Prostate gland (tissue), 2 donors: Measurements from ENCODE around the gene HOXA10. TPM values are rescaled to one million over a fixed set of nuclear protein-coding genes. Genes with fewer than 3 reads are reported as not detected.
A peak's percentile ranks its signal among the peaks of the same experiment; 100 is the strongest.

ENCODE experiments used
- DNase-seq: peaks from one replicate; pipeline ENCODE4 v3.0.0-alpha.2; 2019; ENCODE audit warnings: low spot score
- H3K27ac ChIP-seq, 2 donors: fragments of 200-600 bp; sonication (generic); 2 replicates each; pipeline ENCODE4 v1.5.1; 2017 to 2019
- H3K27me3 ChIP-seq: fragments of 200-600 bp; sonication (generic); replicated peaks from 2 replicates; pipeline ENCODE4 v1.5.1; 2019; ENCODE audit not compliant: insufficient read depth
- H3K36me3 ChIP-seq, 2 donors: fragments of 200-600 bp; sonication (generic); 1 replicate in 1 of 2; 2 replicates in 1 of 2; pipeline versions ENCODE4 v1.5.1 to v1.8.1; 2017 to 2019
- H3K4me1 ChIP-seq: fragments of 200-600 bp; sonication (generic); replicated peaks from 2 replicates; pipeline ENCODE4 v1.5.1; 2019
- H3K4me3 ChIP-seq, 2 donors: fragments of 200-600 bp; sonication (generic); 2 replicates each; pipeline ENCODE4 v1.5.1; 2017 to 2019
- H3K9me3 ChIP-seq: fragments of 200-600 bp; sonication (generic); 2 replicates; pipeline ENCODE4 v1.5.1; 2017
- CTCF ChIP-seq, 4 experiments: fragments of 200-600 bp in 2 of 4; fragments of 450-650 bp in 2 of 4; sonication (generic) in 2 of 4; IDR thresholded peaks; 1 replicate in 3 of 4; 2 replicates in 1 of 4; pipeline ENCODE4 v1.5.1; 2016 to 2019; ENCODE audit warnings: antibody characterized with exemption in 4 of 4, mild to moderate bottlenecking in 2 of 4, moderate library complexity in 2 of 4
- POLR2A ChIP-seq: fragments of 450-650 bp; IDR thresholded peaks from one replicate; pipeline ENCODE4 v1.6.1; 2016; ENCODE audit warnings: antibody characterized with exemption, mild to moderate bottlenecking
- POLR2AphosphoS5 ChIP-seq: sonication (generic); formaldehyde crosslinking; IDR thresholded peaks from one replicate; pipeline ENCODE4 v1.6.1; 2017; ENCODE audit warnings: antibody characterized with exemption
- WGBS: methylation state at CpG from one replicate; pipeline ENCODE4 v1.1.5; 2018; 5-methylcytosine and 5-hydroxymethylcytosine counted together
- intact Hi-C: fragments of 100-400 bp; cut with DNase I; formaldehyde crosslinking; loops from one replicate; pipeline ENCODE4 v1.14.2; 2022
- total RNA-seq, 2 donors: library from RNA; depleted of rRNA; stranded (reverse); fragments of >200 nt; gene quantifications; one replicate each; pipeline ENCODE4 v1.1.0, GENCODE V29; 2016

The HOXA10 gene
- total RNA-seq, 2 donors from 2014 or later, result 25.8 to 65.6 TPM

DNA sequence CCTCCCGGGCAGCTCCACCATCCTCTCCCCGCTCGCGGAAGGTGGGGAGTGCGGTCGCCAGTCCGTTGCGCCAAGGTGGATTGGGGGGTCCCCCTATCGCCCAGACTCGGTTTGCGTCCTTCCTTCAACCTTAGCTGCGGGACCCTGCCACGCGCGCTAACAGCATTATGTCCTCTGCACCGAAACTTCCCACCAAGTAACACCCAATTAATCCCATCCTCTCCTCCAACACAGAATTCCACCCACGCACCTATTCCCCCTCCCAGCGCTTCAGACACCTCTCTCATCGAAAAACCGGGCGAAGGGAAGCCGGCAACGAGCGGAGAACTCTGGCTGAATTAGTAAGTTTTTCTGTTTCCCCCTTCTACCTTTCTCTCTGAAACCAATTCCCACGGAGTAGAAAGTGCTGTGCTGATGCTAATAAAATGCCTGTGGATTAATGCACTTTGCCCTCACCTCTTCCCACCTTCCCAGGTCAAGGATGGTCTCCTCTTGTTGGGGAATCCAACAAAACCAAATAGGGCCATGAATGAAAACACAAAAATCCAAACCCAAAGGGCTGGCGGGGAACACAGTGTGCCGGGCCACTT, 22.7 kb downstream of the HOXA10 start:
- H3K4me1 ChIP-seq, result peaks cover 7% of the 10 kb centered on the region
- no peaks in the 10 kb centered on the region for H3K36me3 ChIP-seq
- no peaks in the 10 kb centered on the region for H3K9me3 ChIP-seq
- TF ChIP-seq CTCF (IDR thresholded peaks at IDR 0.05) (no peak), POLR2A (no peak), POLR2AphosphoS5 (no peak)
- no peak for DNase-seq
- H3K27me3 ChIP-seq, result no peaks in the 10 kb centered on the region
- H3K4me3 ChIP-seq, result peak overlapping the region; percentile 39 to 44
- intact Hi-C loops, result loop anchor here (5.0 to 10.0 kb wide), 3 partner anchors 949 to 1287 kb away; partner anchors contain the start of genes CBX3 and HNRNPA2B1
- peak overlapping the region; percentile 85 to 87 for H3K27ac ChIP-seq
- 8% methylated on average over 27 of the region's 27 CpGs for WGBS

GRCh38 chr7:27150568-27151340, 23.4 kb downstream of the HOXA10 start:
- Histone ChIP-seq H3K9me3 (no peaks in the 10 kb centered on the region), H3K4me3 (peak overlapping the region; percentile 39 to 44), H3K27ac (peak overlapping the region; percentile 85 to 87), H3K4me1 (peaks cover 7% of the 10 kb centered on the region), H3K27me3 (no peaks in the 10 kb centered on the region), H3K36me3 (no peaks in the 10 kb centered on the region)
- intact Hi-C loops, result loop anchor here (5.0 to 10.0 kb wide), 3 partner anchors 948 to 1286 kb away; partner anchors contain the start of genes CBX3 and HNRNPA2B1
- 1% methylated on average over 48 of the region's 58 CpGs for WGBS
- DNase-seq, result peak; percentile 77
- TF ChIP-seq POLR2A (peak; percentile 72), CTCF (IDR thresholded peaks at IDR 0.05) (peak; percentile 70 to 91 (median 83)), POLR2AphosphoS5 (peak; percentile 63)

DNA sequence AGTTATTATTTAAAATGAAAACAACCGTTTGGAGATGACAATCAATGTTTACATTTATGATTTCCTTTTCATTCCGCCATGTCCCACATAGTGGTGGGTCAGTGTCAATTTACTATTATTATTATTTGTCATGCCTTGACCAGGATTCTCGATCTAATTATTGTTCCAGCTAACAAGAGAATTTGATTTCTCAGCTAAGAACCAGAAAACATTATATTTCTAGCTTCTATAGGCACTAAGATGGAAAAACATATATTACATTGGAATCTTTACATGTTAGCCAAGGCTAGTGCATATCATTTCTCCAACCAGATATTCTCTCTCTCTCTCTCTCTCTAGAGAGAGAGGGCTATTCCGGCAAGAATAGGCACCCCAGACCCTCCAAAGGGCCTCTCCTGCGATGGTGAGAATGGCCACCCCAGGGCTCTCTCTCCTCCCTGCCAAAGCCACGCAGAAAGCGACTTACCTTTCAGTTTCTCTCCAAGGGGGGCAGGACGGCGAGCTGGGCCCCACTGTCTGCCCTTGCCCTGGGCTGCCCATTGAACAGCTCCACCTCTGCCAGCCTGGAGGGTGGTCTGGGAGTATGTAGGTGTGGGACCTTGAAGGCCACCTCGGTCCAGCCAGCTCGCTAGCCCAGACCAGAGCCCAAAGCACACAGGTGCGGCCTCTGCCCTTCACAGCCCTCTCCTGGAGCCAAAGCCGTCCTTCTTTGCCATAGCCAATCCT, 24.1 kb downstream of the HOXA10 start:
- TF ChIP-seq POLR2AphosphoS5, result no peak
- no peak for TF ChIP-seq POLR2A
- no peak for TF ChIP-seq CTCF (IDR thresholded peaks at IDR 0.05)
- H3K4me1 ChIP-seq, result peaks cover 4% of the 10 kb centered on the region
- H3K36me3 ChIP-seq, result no peaks in the 10 kb centered on the region

DNA sequence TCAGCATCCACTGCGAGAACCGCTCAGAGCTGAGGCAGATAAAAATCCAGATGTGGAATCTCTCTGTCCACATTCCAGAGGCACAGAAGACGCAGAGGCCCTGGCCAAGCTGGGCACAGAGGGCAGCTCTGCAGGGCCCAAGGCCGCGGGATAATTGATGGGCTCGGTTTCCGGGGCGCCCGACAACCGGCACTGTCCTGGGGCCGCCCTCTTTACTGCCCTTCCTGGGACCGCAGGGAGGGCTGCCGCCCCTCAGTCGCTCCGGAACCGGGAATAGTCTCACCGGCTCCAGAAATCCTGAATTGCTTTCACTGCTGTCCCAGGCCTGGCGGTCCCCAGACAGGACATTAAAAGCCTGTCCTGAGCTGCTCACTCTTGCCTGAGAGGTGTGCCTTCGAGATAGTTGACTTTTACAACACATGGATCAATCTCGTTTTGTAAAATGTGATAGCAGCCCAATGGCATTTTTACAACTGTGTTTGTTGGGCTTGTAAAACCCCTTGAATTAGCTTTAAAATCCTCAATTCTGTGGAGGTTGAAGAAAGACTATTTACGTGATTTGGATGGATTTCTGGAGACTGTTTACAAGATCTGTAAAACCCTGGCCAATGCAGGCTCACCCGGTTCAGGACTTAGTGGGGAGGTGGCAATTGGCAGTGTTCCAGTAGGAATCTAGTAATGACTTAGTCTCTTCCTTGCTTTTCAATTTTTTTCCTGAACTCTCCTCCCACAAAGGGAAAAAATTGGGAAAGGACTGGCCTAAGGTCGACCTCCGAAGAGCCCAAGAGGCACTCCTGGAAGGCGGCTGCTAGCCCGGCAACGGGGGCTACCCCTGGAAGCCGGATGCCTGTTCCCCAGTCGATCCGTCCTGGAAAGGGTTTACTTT, 25.1 kb downstream of the HOXA10 start:
- WGBS, result 26% methylated on average over 30 of the region's 30 CpGs
- Histone ChIP-seq H3K27me3 (no peaks in the 10 kb centered on the region), H3K9me3 (no peaks in the 10 kb centered on the region), H3K4me3 (peak overlapping the region; percentile 35 to 39), H3K36me3 (no peaks in the 10 kb centered on the region), H3K27ac (peak overlapping the region; percentile 85 to 87), H3K4me1 (peaks cover 4% of the 10 kb centered on the region)
- DNase-seq, result no peak
- intact Hi-C loops, result no loop called here
- TF ChIP-seq POLR2A (no peak), CTCF (IDR thresholded peaks at IDR 0.05) (no peak), POLR2AphosphoS5 (peak; percentile 72)

More for the DNA sequence above, 24.1 kb downstream of the HOXA10 start:
- no peaks in the 10 kb centered on the region for H3K27me3 ChIP-seq
- WGBS, result 49% methylated on average over 13 of the region's 13 CpGs
- intact Hi-C loops, result loop anchor here (5.0 to 10.0 kb wide), 3 partner anchors 948 to 1285 kb away; partner anchors contain the start of genes CBX3 and HNRNPA2B1
- no peaks in the 10 kb centered on the region for H3K9me3 ChIP-seq
- H3K4me3 ChIP-seq, result peak overlapping the region; percentile 39 to 44
- peak; percentile 23 for DNase-seq
- peak overlapping the region; percentile 85 to 87 for H3K27ac ChIP-seq
